Breast epithelium (tissue), 4 donors: ENCODE data around the gene CD24. TPM values are rescaled to one million over a fixed set of nuclear protein-coding genes. Genes with fewer than 3 reads are reported as not detected.

Experiments
- DNase-seq, 2 donors: peaks; one replicate each; pipeline ENCODE4 v3.0.0-alpha.2; 2019; ENCODE audit warnings: low spot score in 2 of 2
- H3K27ac ChIP-seq, 2 donors: fragments of 200-600 bp; sonication (generic) in 1 of 2; one replicate each; pipeline ENCODE4 v1.5.1; 2016 to 2019; ENCODE audit warnings: mild to moderate bottlenecking in 1 of 2
- H3K27me3 ChIP-seq, 2 donors: fragments of 200-600 bp; sonication (generic) in 1 of 2; one replicate each; pipeline versions ENCODE4 v1.5.1 to v1.6.0; 2017 to 2019; ENCODE audit warnings: control low read depth in 1 of 2, mild to moderate bottlenecking in 1 of 2
- H3K36me3 ChIP-seq: fragments of 200-600 bp; one replicate; pipeline ENCODE4 v1.5.1; 2019
- H3K4me1 ChIP-seq, 2 donors: fragments of 200-600 bp; sonication (generic); one replicate each; pipeline ENCODE4 v1.5.1; 2016 to 2019; ENCODE audit warnings: control low read depth in 1 of 2
- H3K4me3 ChIP-seq, 3 donors: fragments of 200-600 bp; sonication (generic); 1 replicate in 2 of 3; 2 replicates in 1 of 3; pipeline ENCODE4 v1.5.1; 2016 to 2019; ENCODE audit warnings: mild to moderate bottlenecking in 3 of 3, moderate library complexity in 2 of 3
- H3K9me3 ChIP-seq, 2 donors: fragments of 200-600 bp; sonication (generic) in 1 of 2; one replicate each; pipeline ENCODE4 v1.5.1; 2016 to 2019; ENCODE audit warnings: control low read depth in 1 of 2
- CTCF ChIP-seq, 3 donors: fragments of 450-650 bp; IDR thresholded peaks; one replicate each; pipeline ENCODE4 v1.5.1; 2016 to 2017; ENCODE audit warnings: antibody characterized with exemption in 3 of 3, mild to moderate bottlenecking in 3 of 3, moderate library complexity in 3 of 3
- POLR2A ChIP-seq: fragments of 450-650 bp; IDR thresholded peaks from one replicate; pipeline ENCODE4 v1.6.1; 2016; ENCODE audit warnings: antibody characterized with exemption, mild to moderate bottlenecking, moderate library complexity
- POLR2AphosphoS5 ChIP-seq, 3 donors: sonication (generic); formaldehyde crosslinking; IDR thresholded peaks; one replicate each; pipeline ENCODE4 v1.6.1; 2017; ENCODE audit warnings: antibody characterized with exemption in 3 of 3
- intact Hi-C: fragments of 100-400 bp; cut with DNase I; formaldehyde crosslinking; loops from one replicate; pipeline ENCODE4 v1.15.1; 2023; ENCODE audit warnings: low total_unique reads
- total RNA-seq, 3 donors: library from RNA; depleted of rRNA; stranded (reverse); fragments of >200 nt; gene quantifications; one replicate each; pipeline ENCODE4 v1.1.0, GENCODE V29; 2016

CD24 gene
- total RNA-seq, 3 donors from 2014 or later, result 16.8 to 470 (median 201) TPM

- no peak overlapping the region for H3K27ac ChIP-seq
- DNase-seq, result no peak
- no peak overlapping the region for H3K4me3 ChIP-seq
- no peaks in the 10 kb centered on the region for H3K9me3 ChIP-seq
- H3K27me3 ChIP-seq, result no peaks in the 10 kb centered on the region
- intact Hi-C loops, result no loop called here
- no peaks in the 10 kb centered on the region for H3K4me1 ChIP-seq
- TF ChIP-seq POLR2AphosphoS5 (IDR thresholded peaks at IDR 0.05), result no peak
- no peak for TF ChIP-seq CTCF (IDR thresholded peaks at IDR 0.05)
- no peak for TF ChIP-seq POLR2A
- no peaks in the 10 kb centered on the region for H3K36me3 ChIP-seq
Observed at GRCh38 chr6:106981926-106982325, 7.4 kb upstream of the CD24 start.

GRCh38 chr6:106980926-106981325 lies 6.4 kb upstream of the CD24 start:
- DNase-seq, result no peak
- intact Hi-C loops, result no loop called here
- TF ChIP-seq POLR2AphosphoS5 (IDR thresholded peaks at IDR 0.05) (no peak), CTCF (IDR thresholded peaks at IDR 0.05) (no peak)
- Histone ChIP-seq H3K27ac (no peak overlapping the region), H3K9me3 (no peaks in the 10 kb centered on the region), H3K36me3 (no peaks in the 10 kb centered on the region), H3K4me1 (no peaks in the 10 kb centered on the region), H3K27me3 (no peaks in the 10 kb centered on the region), H3K4me3 (no peak overlapping the region)

- peak; percentile 75 to 91 for DNase-seq
- H3K9me3 ChIP-seq, result no peaks in the 10 kb centered on the region
- H3K27ac ChIP-seq, result no peak overlapping the region
- TF ChIP-seq CTCF (IDR thresholded peaks at IDR 0.05) (peak; percentile 75 to 92 (median 89)), POLR2A (no peak), POLR2AphosphoS5 (IDR thresholded peaks at IDR 0.05) (no peak)
- H3K4me3 ChIP-seq, result no peak overlapping the region
- H3K27me3 ChIP-seq, result no peaks in the 10 kb centered on the region
- intact Hi-C loops, result no loop called here
- H3K36me3 ChIP-seq, result no peaks in the 10 kb centered on the region
- H3K4me1 ChIP-seq, result no peaks in the 10 kb centered on the region
Observed at GRCh38 chr6:106979435-106979884, 4.9 kb upstream of the CD24 start.

GRCh38 chr6:106977246-106977645 lies 2.7 kb upstream of the CD24 start:
- Histone ChIP-seq H3K27ac (no peak overlapping the region), H3K36me3 (no peaks in the 10 kb centered on the region), H3K4me3 (no peak overlapping the region), H3K9me3 (no peaks in the 10 kb centered on the region), H3K4me1 (no peaks in the 10 kb centered on the region), H3K27me3 (no peaks in the 10 kb centered on the region)
- TF ChIP-seq CTCF (IDR thresholded peaks at IDR 0.05), result no peak
- TF ChIP-seq POLR2A, result no peak
- no peak for TF ChIP-seq POLR2AphosphoS5 (IDR thresholded peaks at IDR 0.05)
- intact Hi-C loops, result no loop called here
- no peak for DNase-seq

- no peaks in the 10 kb centered on the region for H3K4me1 ChIP-seq
- intact Hi-C loops, result no loop called here
- TF ChIP-seq CTCF (IDR thresholded peaks at IDR 0.05) (no peak), POLR2AphosphoS5 (IDR thresholded peaks at IDR 0.05) (no peak), POLR2A (no peak)
- no peaks in the 10 kb centered on the region for H3K9me3 ChIP-seq
- no peak overlapping the region for H3K27ac ChIP-seq
- DNase-seq, result no peak
- no peak overlapping the region for H3K4me3 ChIP-seq
- no peaks in the 10 kb centered on the region for H3K36me3 ChIP-seq
- no peaks in the 10 kb centered on the region for H3K27me3 ChIP-seq
Observed at GRCh38 chr6:106976270-106976669, 1.7 kb upstream of the CD24 start.
